H1 (cell line): ENCODE results near the gene PLTP.
A peak's percentile ranks its signal among the peaks of the same experiment; 100 is the strongest.

ENCODE experiments used
- CTCF ChIP-seq, 3 experiments: IDR thresholded peaks; 1 replicate in 2 of 3; 2 replicates in 1 of 3; pipeline versions ENCODE4 v1.5.1 to v1.6.1; 2011; ENCODE audit warnings: low read length in 3 of 3, mild to moderate bottlenecking in 3 of 3, inconsistent platforms in 2 of 3, low read depth in 1 of 3, moderate library complexity in 1 of 3; ENCODE audit not compliant: insufficient read depth in 1 of 3; ENCODE audit errors: control extremely low read depth in 1 of 3
- EZH2 ChIP-seq: fragments of 200-600 bp; sonication (generic); IDR thresholded peaks from 2 replicates; pipeline ENCODE4 v1.7.1; 2012; ENCODE audit warnings: low read depth, mild to moderate bottlenecking, moderate library complexity, low read length, inconsistent platforms; ENCODE audit not compliant: severe bottlenecking
- HDAC2 ChIP-seq, 2 experiments: fragments of 300-600 bp in 1 of 2; sonication (generic) in 1 of 2; IDR thresholded peaks; 2 replicates each; pipeline ENCODE4 v1.6.1; 2011 to 2012; ENCODE audit warnings: low read depth in 2 of 2, low read length in 2 of 2, mild to moderate bottlenecking in 2 of 2, moderate library complexity in 2 of 2, borderline replicate concordance in 1 of 2, inconsistent platforms in 1 of 2
- KDM1A ChIP-seq: fragments of 200-600, 300-600 bp; sonication (generic); IDR thresholded peaks from 2 replicates; pipeline ENCODE4 v1.7.1; 2016; ENCODE audit warnings: mild to moderate bottlenecking, low read length, borderline replicate concordance
- POU5F1 ChIP-seq: IDR thresholded peaks from 2 replicates; pipeline ENCODE4 v1.6.1; 2011; ENCODE audit warnings: low read depth, mild to moderate bottlenecking, low read length, moderate library complexity
- TBP ChIP-seq: IDR thresholded peaks from 2 replicates; pipeline ENCODE4 v1.6.1; 2011; ENCODE audit warnings: low read depth, low read length, improper control_type of control experiment
- TEAD4 ChIP-seq: IDR thresholded peaks from 2 replicates; pipeline ENCODE4 v1.6.1; 2012; ENCODE audit warnings: low read depth, low read length, inconsistent platforms, mixed read lengths

DNA sequence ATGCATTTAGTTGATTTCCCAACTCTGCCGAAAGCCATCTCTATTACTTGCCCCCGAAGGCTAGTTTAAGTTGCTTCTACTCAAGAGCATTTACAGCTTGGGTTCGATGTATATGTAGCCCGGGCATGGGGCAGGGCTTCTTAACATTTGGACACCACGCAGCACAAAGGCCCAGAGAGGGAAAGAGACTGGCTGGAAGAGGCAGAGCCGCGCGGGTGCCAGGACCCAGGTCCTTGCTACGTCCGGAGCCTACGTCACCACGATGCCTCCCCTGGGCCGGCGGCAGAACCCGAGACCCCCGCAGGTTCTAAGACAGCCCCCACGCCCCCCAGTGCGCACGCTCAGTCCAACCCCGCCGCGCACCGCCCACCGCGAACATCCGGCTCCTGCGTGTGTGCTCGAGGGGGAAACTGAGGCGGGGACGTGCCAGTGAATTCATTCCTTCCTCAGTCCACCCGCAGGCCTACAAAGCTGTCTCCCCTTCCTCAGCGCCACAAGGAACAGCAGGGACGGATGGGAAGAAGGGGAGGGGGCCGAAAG, 22.2 kb upstream of the PLTP start:
- TF ChIP-seq EZH2 (no peak), HDAC2 (IDR thresholded peaks at IDR 0.05; ENCODE audit: borderline replicate concordance in 1 of 2, low read depth in 2 of 2, low read length in 2 of 2) (peak in 1 of 2 experiments; percentile 28; a peak in 1 of 4 replicates), CTCF (IDR thresholded peaks at IDR 0.05; ENCODE audit: control extremely low read depth in 1 of 3, insufficient read depth in 1 of 3, low read depth in 1 of 3, low read length in 3 of 3) (no peak), TBP (no peak), POU5F1 (no peak), KDM1A (peak; percentile 27; the same call in 1 of the 2 replicates), TEAD4 (no peak)
